ENCODE results near the gene CLDN22. TPM values are rescaled to one million over a fixed set of nuclear protein-coding genes. Genes with fewer than 3 reads are reported as not detected.

The CLDN22 gene
- total and polyA plus RNA-seq, 10 of the 15 experiments (the other 5 are each of a cell fraction or from before 2014, with no cell fraction given): not detected

- ChIA-PET CTCF (interaction anchor here (2.2 kb wide), 1 partner anchor 18 kb away, joined by 5 read pairs; no protein-coding TSS in a partner anchor), RAD21 (ENCODE audit: unreplicated experiment) (no interaction called here)
- TF ChIP-seq CUX1 (IDR thresholded peaks at IDR 0.05; ENCODE audit: insufficient replicate concordance, low read depth, low read length): no peak
- no peak for TF ChIP-seq MLLT1 (IDR thresholded peaks at IDR 0.05)
- TF ChIP-seq LARP7 (IDR thresholded peaks at IDR 0.05): no peak
- TF ChIP-seq IRF5 (IDR thresholded peaks at IDR 0.05; ENCODE audit: borderline replicate concordance): no peak
- no peak for TF ChIP-seq E4F1 (IDR thresholded peaks at IDR 0.05; ENCODE audit: borderline replicate concordance, partially characterized antibody)
- TF ChIP-seq ZBED1 (IDR thresholded peaks at IDR 0.05; ENCODE audit: borderline replicate concordance): no peak
- TF ChIP-seq POLR2AphosphoS5 (IDR thresholded peaks at IDR 0.05; ENCODE audit: low read length): no peak
- TF ChIP-seq USF1 (IDR thresholded peaks at IDR 0.05; ENCODE audit: borderline replicate concordance, extremely low read length, insufficient read depth, low read depth, low read length): no peak
- TF ChIP-seq DPF2 (IDR thresholded peaks at IDR 0.05): no peak
- no peak for TF ChIP-seq MYB (IDR thresholded peaks at IDR 0.05; ENCODE audit: borderline replicate concordance, low read depth, low read length)
- TF ChIP-seq CREM (IDR thresholded peaks at IDR 0.05; ENCODE audit: low read depth): no peak
- no peak for TF ChIP-seq RAD21 (IDR thresholded peaks at IDR 0.05; ENCODE audit: insufficient read depth, low read depth, low read length)
Observed at GRCh38 chr4:183268556-183268955, 51.5 kb downstream of the CLDN22 start.

More at GRCh38 chr4:183268556-183268955, 51.5 kb downstream of the CLDN22 start:
- WGBS (ENCODE audit: insufficient coverage, insufficient replicate concordance, low lambda C conversion rate, missing lambda C conversion rate): 14% methylated on average over 9 of the region's 9 CpGs
- POLR2A ChIA-PET: no interaction called here
- no peak for FAIRE-seq
- SMC1A ChIA-PET (ENCODE audit: uncharacterized antibody, unreplicated experiment): interaction anchor here (1.2 kb wide), 1 partner anchor 330 kb away, joined by 5 read pairs; no protein-coding TSS in a partner anchor
- intact Hi-C loops (cut with micrococcal nuclease; ENCODE audit: unreplicated experiment): loop anchor here (10.0 kb wide), 1 partner anchor 464 kb away; no protein-coding TSS in a partner anchor
- in situ Hi-C loops (cut with MboI): no loop called here
- no peaks in the 10 kb centered on the region for H4K20me1 ChIP-seq (ENCODE audit: control insufficient read depth, insufficient read depth)
- H3K27ac ChIP-seq (ENCODE audit: control insufficient read depth, insufficient read depth): no peak overlapping the region
- H3K4me1 ChIP-seq (ENCODE audit: control insufficient read depth, insufficient read depth, low read length): no peaks in the 10 kb centered on the region
- no peaks in the 10 kb centered on the region for H3K79me2 ChIP-seq (ENCODE audit: control insufficient read depth, insufficient read depth, low read length)
- no peak overlapping the region for H3K4me2 ChIP-seq (ENCODE audit: control insufficient read depth, insufficient read depth)
- no peaks in the 10 kb centered on the region for H3K9me3 ChIP-seq (replicated peaks; ENCODE audit: control insufficient read depth, insufficient read depth, low read length)
- H2AFZ ChIP-seq (ENCODE audit: control insufficient read depth, low read depth, low read length): no peak overlapping the region
- DNase-seq (ENCODE audit: low read depth, low spot score): no peak
- BruUV-seq (replicated peaks): no TSS peak
- H3K9ac ChIP-seq (ENCODE audit: control insufficient read depth, insufficient read depth, low read length): no peak overlapping the region
- no peak overlapping the region for H3K4me3 ChIP-seq
- no peaks in the 10 kb centered on the region for H3K36me3 ChIP-seq (ENCODE audit: control insufficient read depth in 2 of 2, insufficient read depth in 2 of 2, low read length in 1 of 2)
- ATAC-seq: no peak
- no peaks in the 10 kb centered on the region for H3K27me3 ChIP-seq (replicated peaks in 1 of 2; ENCODE audit: control insufficient read depth in 2 of 2, insufficient read depth in 2 of 2, low read length in 1 of 2)

Measured in GM12878 (cell line).